HG02798 (cell line): ENCODE results near the gene JPH3.
"Not testable (repeated sequence)": the region's sequence is repeated elsewhere in the genome, so short reads cannot be mapped to it uniquely, and the experiment has no call there.

Experiments
- ATAC-seq: cut with Tn5 transposase; IDR thresholded peaks from one replicate; pipeline ENCODE4 v1.9.1; 2021; ENCODE audit warnings: mild to moderate bottlenecking; ENCODE audit not compliant: unreplicated experiment, poor library complexity

JPH3 gene

GRCh38 chr16:87707097-87707496 lies 104.8 kb downstream of the JPH3 start:
- ATAC-seq, result no peak

GRCh38 chr16:87707714-87708580 lies 105.6 kb downstream of the JPH3 start:
- no peak for ATAC-seq

- no peak for ATAC-seq
Observed at GRCh38 chr16:87708881-87709638, 106.8 kb downstream of the JPH3 start.

- no peak for ATAC-seq
Observed at GRCh38 chr16:87709677-87710076, 107.4 kb downstream of the JPH3 start.

- ATAC-seq, result no peak
Observed at GRCh38 chr16:87710887-87711286, 108.6 kb downstream of the JPH3 start.

- no peak for ATAC-seq
Observed at GRCh38 chr16:87712184-87712762, 110.0 kb downstream of the JPH3 start.

GRCh38 chr16:87713451-87714229 lies 111.3 kb downstream of the JPH3 start:
- no peak for ATAC-seq

GRCh38 chr16:87715231-87715630 lies 112.9 kb downstream of the JPH3 start:
- no peak for ATAC-seq

GRCh38 chr16:87715658-87716057 lies 113.3 kb downstream of the JPH3 start:
- ATAC-seq, result no peak

- not testable (repeated sequence) for ATAC-seq
Observed at GRCh38 chr16:87718831-87719230, 116.5 kb downstream of the JPH3 start.

- no peak for ATAC-seq
Observed at GRCh38 chr16:87720446-87720845, 118.1 kb downstream of the JPH3 start.

GRCh38 chr16:87721622-87722585 lies 119.6 kb downstream of the JPH3 start:
- ATAC-seq, result no peak

GRCh38 chr16:87722590-87723225 lies 120.4 kb downstream of the JPH3 start:
- ATAC-seq, result no peak

GRCh38 chr16:87723226-87723623 lies 120.9 kb downstream of the JPH3 start:
- peak; percentile 63 for ATAC-seq

- peak; percentile 39 for ATAC-seq
Observed at GRCh38 chr16:87724490-87725291, 122.4 kb downstream of the JPH3 start.

- no peak for ATAC-seq
Observed at GRCh38 chr16:87725596-87726235, 123.4 kb downstream of the JPH3 start.

- not testable (repeated sequence) for ATAC-seq
Observed at GRCh38 chr16:87726577-87726976, 124.3 kb downstream of the JPH3 start.
